Calu3 (cell line): ENCODE data around the gene PARD3. TPM values are rescaled to one million over a fixed set of nuclear protein-coding genes. Genes with fewer than 3 reads are reported as not detected.

Source experiments
- BruUV-seq: library from RNA; stranded (reverse); fragments of 400-500 nt; replicated peaks from 2 replicates; lab custom pipeline; 2021; lab: Mats Ljungman, UMichigan
- CTCF ChIA-PET: fragments of 300-600 bp; sonication (Branson Sonifier 250); formaldehyde crosslinking; loops from one replicate; lab custom pipeline; 2022; ENCODE audit warnings: antibody characterized with exemption; lab: Charles Lee
- DNase-seq: peaks from one replicate; pipeline ENCODE4 v3.0.0; 2022
- H3K27ac Mint-ChIP-seq: one replicate; pipeline ENCODE4 v1.8.0; 2022; ENCODE audit warnings: mixed read lengths; ENCODE audit not compliant: unreplicated experiment
- H3K27me3 Mint-ChIP-seq: one replicate; pipeline ENCODE4 v1.8.0; 2022; ENCODE audit warnings: mixed read lengths; ENCODE audit not compliant: unreplicated experiment
- H3K36me3 Mint-ChIP-seq: one replicate; pipeline ENCODE4 v1.8.0; 2022; ENCODE audit warnings: mild to moderate bottlenecking, moderate library complexity, mixed read lengths; ENCODE audit not compliant: insufficient read depth, unreplicated experiment
- H3K4me1 Mint-ChIP-seq: one replicate; pipeline ENCODE4 v1.8.0; 2022; ENCODE audit warnings: mild to moderate bottlenecking, low read depth, mixed read lengths; ENCODE audit not compliant: unreplicated experiment
- H3K4me3 Mint-ChIP-seq: one replicate; pipeline ENCODE4 v1.8.0; 2022; ENCODE audit warnings: mild to moderate bottlenecking, low read depth, moderate library complexity, mixed read lengths; ENCODE audit not compliant: unreplicated experiment
- H3K9me3 Mint-ChIP-seq: one replicate; pipeline ENCODE4 v1.8.0; 2022; ENCODE audit warnings: low read depth, mixed read lengths; ENCODE audit not compliant: unreplicated experiment
- intact Hi-C: fragments of 100-400 bp; cut with micrococcal nuclease; formaldehyde crosslinking; loops from one replicate; pipeline ENCODE4 v1.10.0; 2022; ENCODE audit not compliant: unreplicated experiment
- total RNA-seq: library from RNA; stranded (reverse); gene quantifications from 2 replicates; pipeline ENCODE4 v1.2.3, GENCODE V29; 2022
- TF ChIP-seq, protein P1 (sequence below): fragments of 200-600 bp; IDR thresholded peaks from one replicate; pipeline ENCODE4 v1.8.0; 2022; ENCODE audit warnings: antibody characterized with exemption; ENCODE audit not compliant: unreplicated experiment

The PARD3 gene
- total RNA-seq, 1 experiment from 2014 or later: 62.4 TPM

DNA sequence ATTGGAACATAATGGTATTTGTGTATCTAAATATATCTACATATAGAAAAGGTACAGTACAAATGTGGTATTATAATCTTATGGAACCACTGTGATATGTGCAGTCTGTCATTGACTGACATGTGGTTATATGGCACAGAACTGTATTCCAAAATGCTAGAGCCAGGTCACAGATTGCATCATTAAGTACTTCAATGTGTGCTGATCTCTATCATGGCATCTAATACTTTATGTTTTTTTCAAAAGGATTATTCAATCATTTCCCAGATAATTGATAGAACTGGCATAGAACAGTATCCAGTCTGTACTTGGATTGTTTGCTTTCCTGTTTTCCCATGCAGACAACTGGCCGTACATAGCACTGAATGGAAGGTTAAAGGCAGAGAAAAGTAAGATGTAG is 662.7 kb downstream of the PARD3 start:
- Mint-ChIP-seq H3K9me3 (no peaks in the 10 kb centered on the region), H3K36me3 (no peaks in the 10 kb centered on the region), H3K4me1 (no peaks in the 10 kb centered on the region), H3K27me3 (no peaks in the 10 kb centered on the region), H3K4me3 (no peak overlapping the region), H3K27ac (no peak overlapping the region)
- TF ChIP-seq, protein P1, sequence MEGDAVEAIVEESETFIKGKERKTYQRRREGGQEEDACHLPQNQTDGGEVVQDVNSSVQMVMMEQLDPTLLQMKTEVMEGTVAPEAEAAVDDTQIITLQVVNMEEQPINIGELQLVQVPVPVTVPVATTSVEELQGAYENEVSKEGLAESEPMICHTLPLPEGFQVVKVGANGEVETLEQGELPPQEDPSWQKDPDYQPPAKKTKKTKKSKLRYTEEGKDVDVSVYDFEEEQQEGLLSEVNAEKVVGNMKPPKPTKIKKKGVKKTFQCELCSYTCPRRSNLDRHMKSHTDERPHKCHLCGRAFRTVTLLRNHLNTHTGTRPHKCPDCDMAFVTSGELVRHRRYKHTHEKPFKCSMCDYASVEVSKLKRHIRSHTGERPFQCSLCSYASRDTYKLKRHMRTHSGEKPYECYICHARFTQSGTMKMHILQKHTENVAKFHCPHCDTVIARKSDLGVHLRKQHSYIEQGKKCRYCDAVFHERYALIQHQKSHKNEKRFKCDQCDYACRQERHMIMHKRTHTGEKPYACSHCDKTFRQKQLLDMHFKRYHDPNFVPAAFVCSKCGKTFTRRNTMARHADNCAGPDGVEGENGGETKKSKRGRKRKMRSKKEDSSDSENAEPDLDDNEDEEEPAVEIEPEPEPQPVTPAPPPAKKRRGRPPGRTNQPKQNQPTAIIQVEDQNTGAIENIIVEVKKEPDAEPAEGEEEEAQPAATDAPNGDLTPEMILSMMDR: no peak
- intact Hi-C loops: no loop called here
- no peak for DNase-seq
- BruUV-seq: no TSS peak
- CTCF ChIA-PET: no interaction called here

DNA sequence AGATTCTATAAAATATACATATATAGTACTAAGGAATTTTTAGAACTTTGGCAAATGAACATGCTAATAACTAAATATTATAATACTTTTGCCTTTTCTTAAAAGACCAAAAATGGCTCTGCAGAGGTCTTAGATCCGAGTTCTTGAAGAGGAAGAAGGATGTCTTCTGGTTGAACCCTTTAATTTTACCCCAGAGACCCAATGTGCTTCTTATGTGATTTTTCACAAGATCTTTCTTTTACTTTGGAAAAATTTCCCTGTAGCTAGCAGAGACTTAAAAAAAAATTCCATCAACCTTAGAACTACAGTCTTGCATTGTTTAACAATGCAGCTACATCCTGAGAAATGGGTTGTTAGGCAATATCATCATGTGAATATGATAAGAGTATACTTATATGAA is 663.2 kb downstream of the PARD3 start:
- H3K36me3 Mint-ChIP-seq: no peaks in the 10 kb centered on the region
- no peak for DNase-seq
- BruUV-seq: no TSS peak
- no peaks in the 10 kb centered on the region for H3K27me3 Mint-ChIP-seq
- CTCF ChIA-PET: no interaction called here
- no peak overlapping the region for H3K4me3 Mint-ChIP-seq
- no peaks in the 10 kb centered on the region for H3K9me3 Mint-ChIP-seq
- H3K4me1 Mint-ChIP-seq: no peaks in the 10 kb centered on the region
- TF ChIP-seq, protein P1: no peak
- intact Hi-C loops: no loop called here
- no peak overlapping the region for H3K27ac Mint-ChIP-seq

DNA sequence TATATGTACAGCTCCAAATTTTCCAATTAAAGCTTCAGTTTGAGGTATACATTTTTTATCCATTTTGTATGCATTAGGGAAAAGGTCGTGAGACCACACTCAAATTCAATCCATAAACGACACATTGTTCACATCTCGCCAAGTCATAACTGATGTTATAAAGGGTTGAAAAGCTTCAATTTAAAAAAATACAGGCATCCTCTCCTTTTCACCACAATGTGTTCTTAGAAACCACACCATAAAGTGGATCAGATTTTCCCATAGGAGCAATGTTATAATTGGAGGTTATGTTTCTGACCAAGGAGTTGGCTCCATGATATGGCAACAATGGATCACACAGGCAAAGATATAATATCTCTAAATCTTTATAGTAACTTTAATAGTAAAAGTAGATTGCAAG is 663.6 kb downstream of the PARD3 start:
- BruUV-seq: no TSS peak
- no peak overlapping the region for H3K4me3 Mint-ChIP-seq
- no peaks in the 10 kb centered on the region for H3K4me1 Mint-ChIP-seq
- CTCF ChIA-PET: interaction anchor here (0.6 kb wide), 1 partner anchor 110 kb away, joined by 3 read pairs; no protein-coding TSS in a partner anchor
- no peak overlapping the region for H3K27ac Mint-ChIP-seq
- no peaks in the 10 kb centered on the region for H3K36me3 Mint-ChIP-seq
- DNase-seq: no peak
- no peaks in the 10 kb centered on the region for H3K27me3 Mint-ChIP-seq
- intact Hi-C loops: no loop called here
- no peaks in the 10 kb centered on the region for H3K9me3 Mint-ChIP-seq
- TF ChIP-seq, protein P1: no peak

DNA sequence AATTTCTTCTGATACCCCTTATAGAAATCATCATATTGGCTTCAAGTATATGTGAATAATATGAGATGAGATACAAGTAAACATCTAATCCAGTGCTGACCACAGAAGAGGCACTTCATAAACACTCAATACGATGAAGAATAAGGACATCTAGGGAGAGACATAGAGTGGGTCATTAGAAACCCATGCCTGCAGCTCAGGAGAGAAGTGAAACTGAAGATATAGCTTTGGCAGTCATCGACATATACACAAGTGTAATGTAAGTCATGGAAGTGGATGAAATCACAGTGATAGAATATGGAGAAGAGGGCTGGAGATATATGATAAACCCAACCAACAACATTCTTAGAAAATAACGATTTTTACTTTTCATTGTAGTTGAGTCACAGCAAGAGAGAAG is 665.0 kb downstream of the PARD3 start:
- Mint-ChIP-seq H3K4me1 (no peaks in the 10 kb centered on the region), H3K27me3 (no peaks in the 10 kb centered on the region), H3K4me3 (no peak overlapping the region), H3K27ac (no peak overlapping the region), H3K36me3 (no peaks in the 10 kb centered on the region), H3K9me3 (peaks cover 5% of the 10 kb centered on the region)
- intact Hi-C loops: no loop called here
- TF ChIP-seq, protein P1: no peak
- no TSS peak for BruUV-seq
- CTCF ChIA-PET: no interaction called here
- no peak for DNase-seq
